ENCODE data around the gene SHISA6.

Gene SHISA6

DNA sequence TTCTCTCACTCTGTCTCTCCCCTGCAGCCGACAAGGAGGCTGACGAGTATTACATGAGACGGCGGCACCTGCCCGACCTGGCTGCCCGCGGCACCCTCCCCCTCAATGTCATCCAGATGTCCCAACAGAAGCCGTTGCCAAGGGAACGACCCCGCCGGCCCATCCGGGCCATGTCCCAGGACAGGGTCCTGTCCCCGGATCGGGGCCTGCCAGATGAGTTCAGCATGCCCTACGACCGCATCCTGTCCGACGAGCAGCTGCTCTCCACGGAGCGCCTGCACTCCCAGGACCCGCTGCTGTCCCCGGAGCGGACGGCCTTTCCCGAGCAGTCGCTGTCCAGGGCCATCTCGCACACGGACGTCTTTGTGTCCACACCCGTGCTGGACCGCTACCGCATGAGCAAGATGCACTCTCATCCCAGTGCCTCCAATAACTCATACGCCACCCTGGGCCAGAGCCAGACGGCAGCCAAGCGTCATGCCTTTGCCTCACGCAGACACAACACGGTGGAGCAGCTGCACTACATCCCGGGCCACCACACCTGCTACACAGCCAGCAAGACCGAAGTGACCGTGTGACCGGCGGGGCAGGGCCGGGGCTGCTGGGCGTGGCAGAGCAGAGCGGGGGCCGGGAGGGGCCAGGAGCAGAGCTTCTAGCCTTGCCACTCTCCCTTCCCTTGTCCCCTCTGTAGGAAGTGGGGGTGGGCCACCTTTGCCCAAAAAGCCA lies 316.9 kb downstream of the SHISA6 start:
- no peaks in the 10 kb centered on the region for H3K79me2 ChIP-seq (ENCODE audit: insufficient read depth, low read length)
- TF ChIP-seq, protein P1, sequence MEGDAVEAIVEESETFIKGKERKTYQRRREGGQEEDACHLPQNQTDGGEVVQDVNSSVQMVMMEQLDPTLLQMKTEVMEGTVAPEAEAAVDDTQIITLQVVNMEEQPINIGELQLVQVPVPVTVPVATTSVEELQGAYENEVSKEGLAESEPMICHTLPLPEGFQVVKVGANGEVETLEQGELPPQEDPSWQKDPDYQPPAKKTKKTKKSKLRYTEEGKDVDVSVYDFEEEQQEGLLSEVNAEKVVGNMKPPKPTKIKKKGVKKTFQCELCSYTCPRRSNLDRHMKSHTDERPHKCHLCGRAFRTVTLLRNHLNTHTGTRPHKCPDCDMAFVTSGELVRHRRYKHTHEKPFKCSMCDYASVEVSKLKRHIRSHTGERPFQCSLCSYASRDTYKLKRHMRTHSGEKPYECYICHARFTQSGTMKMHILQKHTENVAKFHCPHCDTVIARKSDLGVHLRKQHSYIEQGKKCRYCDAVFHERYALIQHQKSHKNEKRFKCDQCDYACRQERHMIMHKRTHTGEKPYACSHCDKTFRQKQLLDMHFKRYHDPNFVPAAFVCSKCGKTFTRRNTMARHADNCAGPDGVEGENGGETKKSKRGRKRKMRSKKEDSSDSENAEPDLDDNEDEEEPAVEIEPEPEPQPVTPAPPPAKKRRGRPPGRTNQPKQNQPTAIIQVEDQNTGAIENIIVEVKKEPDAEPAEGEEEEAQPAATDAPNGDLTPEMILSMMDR (IDR thresholded peaks at IDR 0.05; ENCODE audit: insufficient read depth, low read length, poor library complexity, severe bottlenecking) = no peak
- TF ChIP-seq EZH2phosphoT487 (conservative IDR thresholded peaks at IDR 0.05; ENCODE audit: low read length) = no peak

DNA sequence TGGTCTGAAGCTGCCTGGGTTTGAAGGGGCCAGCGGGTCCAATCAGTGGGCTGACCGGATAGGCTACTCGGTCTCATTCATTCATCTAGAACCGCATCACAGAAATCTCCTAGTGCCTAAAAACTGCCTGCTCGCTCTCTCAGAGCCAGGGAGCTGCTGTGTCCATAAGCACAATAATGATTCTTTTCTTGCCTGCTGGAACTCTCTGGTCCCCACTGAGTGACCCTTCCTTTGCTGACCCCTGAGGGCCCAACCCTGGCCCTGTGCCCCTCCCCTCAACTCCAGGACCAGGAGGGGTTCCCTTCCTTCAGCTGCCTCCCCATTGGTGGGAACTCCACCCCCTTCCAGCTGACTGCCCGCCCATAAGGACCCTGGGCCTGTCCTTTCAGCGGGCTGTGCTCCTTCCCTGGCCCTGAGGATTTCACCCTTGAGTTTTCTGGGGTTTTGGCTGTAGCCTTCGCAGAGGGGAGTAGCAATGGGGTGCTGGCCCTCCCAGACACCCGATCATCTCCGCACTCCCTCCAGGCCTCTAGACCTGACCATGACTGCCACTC lies 317.7 kb downstream of the SHISA6 start:
- H2AFZ ChIP-seq (ENCODE audit: low read depth, low read length, severe bottlenecking) = no peak overlapping the region
- no peaks in the 10 kb centered on the region for H3K9me3 ChIP-seq (ENCODE audit: insufficient read depth, low read length)
- no peaks in the 10 kb centered on the region for H4K20me1 ChIP-seq (ENCODE audit: low read depth, low read length)

More for the DNA sequence above, 316.9 kb downstream of the SHISA6 start:
- no peak overlapping the region for H3K27ac ChIP-seq (ENCODE audit: low read depth, low read length)
- no peaks in the 10 kb centered on the region for H3K36me3 ChIP-seq (ENCODE audit: low read length)
- no peaks in the 10 kb centered on the region for H4K20me1 ChIP-seq (ENCODE audit: low read depth, low read length)
- no peaks in the 10 kb centered on the region for H3K9me3 ChIP-seq (ENCODE audit: insufficient read depth, low read length)
- no peaks in the 10 kb centered on the region for H3K27me3 ChIP-seq (ENCODE audit: low read length)
- H2AFZ ChIP-seq (ENCODE audit: low read depth, low read length, severe bottlenecking) = no peak overlapping the region
- no peak overlapping the region for H3K4me2 ChIP-seq (ENCODE audit: low read depth, low read length, poor library complexity, severe bottlenecking)
- H3K9me2 ChIP-seq (replicated peaks; ENCODE audit: insufficient read depth, low read length) = no peaks in the 10 kb centered on the region
- no peak overlapping the region for H3K9ac ChIP-seq (ENCODE audit: low read length)
- H3F3A ChIP-seq (ENCODE audit: insufficient read depth) = no peaks in the 10 kb centered on the region
- no peak overlapping the region for H3K4me3 ChIP-seq (ENCODE audit: insufficient read depth, low read length, poor library complexity, severe bottlenecking)

DNA sequence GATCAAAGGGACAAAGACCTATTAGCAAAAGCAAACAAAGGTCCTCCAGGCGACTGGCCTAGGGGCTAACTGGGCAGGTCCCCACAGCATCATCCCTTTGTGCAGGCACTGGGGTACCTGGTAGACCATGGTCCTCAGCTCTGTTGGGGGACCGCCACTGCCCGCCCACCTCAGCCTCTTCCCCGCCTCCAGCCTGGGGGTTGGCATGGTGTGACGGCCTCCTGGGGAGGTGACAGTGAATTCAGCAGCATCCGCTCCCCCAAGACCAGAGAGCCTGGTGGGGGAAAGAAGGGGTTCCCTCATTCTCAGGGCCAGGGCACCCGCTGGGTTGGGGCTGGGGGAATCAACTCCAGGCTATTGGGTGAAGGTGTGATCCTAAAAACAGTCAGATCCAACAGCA lies 318.6 kb downstream of the SHISA6 start:
- H3K9me3 ChIP-seq (ENCODE audit: insufficient read depth, low read length) = no peaks in the 10 kb centered on the region
- H3K36me3 ChIP-seq (ENCODE audit: low read length) = no peaks in the 10 kb centered on the region
- H3K4me2 ChIP-seq (ENCODE audit: low read depth, low read length, poor library complexity, severe bottlenecking) = no peak overlapping the region
- no peak overlapping the region for H2AFZ ChIP-seq (ENCODE audit: low read depth, low read length, severe bottlenecking)
- TF ChIP-seq, protein P1 (IDR thresholded peaks at IDR 0.05; ENCODE audit: insufficient read depth, low read length, poor library complexity, severe bottlenecking) = no peak
- no peak for TF ChIP-seq EZH2phosphoT487 (conservative IDR thresholded peaks at IDR 0.05; ENCODE audit: low read length)
- no peaks in the 10 kb centered on the region for H3K27me3 ChIP-seq (ENCODE audit: low read length)
- H3K9me2 ChIP-seq (replicated peaks; ENCODE audit: insufficient read depth, low read length) = no peaks in the 10 kb centered on the region
- no peak overlapping the region for H3K27ac ChIP-seq (ENCODE audit: low read depth, low read length)
- no peaks in the 10 kb centered on the region for H3K79me2 ChIP-seq (ENCODE audit: insufficient read depth, low read length)
- no peaks in the 10 kb centered on the region for H3F3A ChIP-seq (ENCODE audit: insufficient read depth)
- no peak overlapping the region for H3K4me3 ChIP-seq (ENCODE audit: insufficient read depth, low read length, poor library complexity, severe bottlenecking)
- H3K9ac ChIP-seq (ENCODE audit: low read length) = no peak overlapping the region
- H4K20me1 ChIP-seq (ENCODE audit: low read depth, low read length) = no peaks in the 10 kb centered on the region

More for the DNA sequence above, 317.7 kb downstream of the SHISA6 start:
- Histone ChIP-seq H3K27ac (ENCODE audit: low read depth, low read length) (no peak overlapping the region), H3K4me3 (ENCODE audit: insufficient read depth, low read length, poor library complexity, severe bottlenecking) (no peak overlapping the region), H3K4me2 (ENCODE audit: low read depth, low read length, poor library complexity, severe bottlenecking) (no peak overlapping the region), H3K79me2 (ENCODE audit: insufficient read depth, low read length) (no peaks in the 10 kb centered on the region), H3K9ac (ENCODE audit: low read length) (no peak overlapping the region), H3K27me3 (ENCODE audit: low read length) (no peaks in the 10 kb centered on the region), H3F3A (ENCODE audit: insufficient read depth) (no peaks in the 10 kb centered on the region), H3K36me3 (ENCODE audit: low read length) (no peaks in the 10 kb centered on the region), H3K9me2 (replicated peaks; ENCODE audit: insufficient read depth, low read length) (no peaks in the 10 kb centered on the region)
- TF ChIP-seq, protein P1 (IDR thresholded peaks at IDR 0.05; ENCODE audit: insufficient read depth, low read length, poor library complexity, severe bottlenecking) = no peak
- no peak for TF ChIP-seq EZH2phosphoT487 (conservative IDR thresholded peaks at IDR 0.05; ENCODE audit: low read length)

Data from SU-DHL-6 (cell line).